GM04504 (cell line): ENCODE measurements around the gene UBA1.

Experiments
- DNase-seq: peaks from one replicate; pipeline ENCODE4 v3.0.0-alpha.2; 2012; ENCODE audit warnings: low read depth

Gene UBA1

GRCh38 chrX:47212381-47213293 is 19.0 kb downstream of the UBA1 start:
- DNase-seq, result no peak

GRCh38 chrX:47214435-47215077 is 20.9 kb downstream of the UBA1 start:
- DNase-seq, result no peak

DNA sequence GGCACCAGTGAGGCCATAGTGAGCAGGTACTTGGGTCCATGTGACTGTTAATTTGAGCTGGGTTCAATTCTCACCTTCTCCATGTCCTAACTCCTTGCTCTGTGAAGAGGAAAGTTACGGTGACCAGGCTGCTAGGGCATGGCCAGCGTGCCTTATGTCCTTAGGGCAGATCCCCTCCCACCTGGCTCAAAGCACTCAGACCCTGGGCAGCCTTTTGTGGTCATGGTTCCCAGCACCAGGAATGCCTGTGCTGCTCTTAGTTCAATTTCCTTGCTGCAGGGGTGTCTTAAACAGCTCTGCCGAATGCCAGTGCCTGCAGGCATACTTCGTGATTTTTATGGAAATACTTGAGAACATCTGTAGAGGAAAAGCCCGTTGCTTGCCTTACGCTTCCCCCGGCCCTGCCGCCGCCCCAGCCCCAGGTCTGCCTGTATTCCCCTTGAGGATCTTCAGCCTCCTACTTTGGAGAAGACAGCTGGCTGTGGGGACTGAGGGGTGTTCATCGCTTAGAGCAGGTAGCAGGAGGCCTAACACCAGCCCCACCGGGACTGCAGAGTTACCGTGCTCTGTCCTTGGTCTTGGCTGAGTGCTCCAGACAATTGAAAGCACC is 21.8 kb downstream of the UBA1 start:
- no peak for DNase-seq

GRCh38 chrX:47216393-47216925 is 22.8 kb downstream of the UBA1 start:
- no peak for DNase-seq

GRCh38 chrX:47217121-47217851 is 23.7 kb downstream of the UBA1 start:
- peak; percentile 50 for DNase-seq

DNA sequence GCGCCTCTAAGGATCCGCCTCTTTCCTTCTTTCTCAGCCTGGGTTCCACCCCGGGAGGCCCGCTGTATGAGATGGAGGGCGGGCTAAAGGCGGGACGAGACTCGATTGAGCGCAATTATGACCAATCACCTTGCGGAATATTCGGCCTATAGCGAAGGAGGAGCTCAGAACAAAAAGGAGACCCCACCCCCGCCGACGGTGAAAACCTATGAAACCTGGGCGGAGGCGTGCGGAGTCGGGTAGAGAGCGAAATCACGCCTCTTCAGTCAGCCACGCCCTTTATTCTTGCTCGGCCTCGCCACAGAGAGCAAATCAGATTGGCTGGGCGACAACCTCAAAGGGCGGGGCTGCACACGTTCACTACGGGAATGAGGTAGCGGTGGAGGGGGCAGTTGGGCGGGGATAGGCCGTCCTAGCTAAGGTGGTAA is 24.2 kb downstream of the UBA1 start:
- DNase-seq, result peak; percentile 100

GRCh38 chrX:47218280-47218919 is 24.8 kb downstream of the UBA1 start, which contains the start of gene CDK16:
TSS of gene CDK16 (plus strand) at chrX:47218681. CDS start at chrX:47223558, 4,877 bp downstream.
- peak; percentile 77 for DNase-seq

- no peak for DNase-seq
Measured at GRCh38 chrX:47218920-47219815, 25.5 kb downstream of the UBA1 start.

GRCh38 chrX:47221756-47222155 is 28.1 kb downstream of the UBA1 start:
- DNase-seq, result no peak

DNA sequence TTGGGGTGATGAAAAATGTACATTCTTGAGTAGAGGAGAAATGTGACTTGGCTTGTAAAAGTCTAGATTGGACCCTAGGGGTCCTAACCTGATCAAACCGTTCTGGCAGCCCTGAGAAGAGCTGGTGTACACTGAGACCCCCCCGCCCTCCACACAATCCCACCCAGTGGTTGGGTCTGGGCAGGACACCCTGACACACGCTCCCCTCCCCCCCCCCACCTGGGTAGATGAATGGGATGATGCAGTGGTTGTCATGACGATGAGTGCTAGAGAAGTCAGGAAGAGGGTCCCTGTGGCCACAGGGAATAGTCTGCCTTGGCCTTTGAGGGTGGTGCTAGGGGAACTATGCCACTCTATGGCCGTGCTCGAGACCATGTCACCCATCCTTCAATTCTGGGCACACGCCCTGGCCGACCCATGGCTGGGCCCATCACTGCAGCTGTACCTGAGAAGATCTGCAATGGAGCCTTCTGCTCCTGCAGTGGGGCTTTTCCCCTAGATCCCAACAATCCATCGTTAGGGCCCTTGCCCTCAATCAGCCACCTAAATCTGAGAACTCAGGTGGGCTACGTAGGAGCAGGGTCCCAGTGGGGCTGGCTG is 29.2 kb downstream of the UBA1 start:
- no peak for DNase-seq

DNA sequence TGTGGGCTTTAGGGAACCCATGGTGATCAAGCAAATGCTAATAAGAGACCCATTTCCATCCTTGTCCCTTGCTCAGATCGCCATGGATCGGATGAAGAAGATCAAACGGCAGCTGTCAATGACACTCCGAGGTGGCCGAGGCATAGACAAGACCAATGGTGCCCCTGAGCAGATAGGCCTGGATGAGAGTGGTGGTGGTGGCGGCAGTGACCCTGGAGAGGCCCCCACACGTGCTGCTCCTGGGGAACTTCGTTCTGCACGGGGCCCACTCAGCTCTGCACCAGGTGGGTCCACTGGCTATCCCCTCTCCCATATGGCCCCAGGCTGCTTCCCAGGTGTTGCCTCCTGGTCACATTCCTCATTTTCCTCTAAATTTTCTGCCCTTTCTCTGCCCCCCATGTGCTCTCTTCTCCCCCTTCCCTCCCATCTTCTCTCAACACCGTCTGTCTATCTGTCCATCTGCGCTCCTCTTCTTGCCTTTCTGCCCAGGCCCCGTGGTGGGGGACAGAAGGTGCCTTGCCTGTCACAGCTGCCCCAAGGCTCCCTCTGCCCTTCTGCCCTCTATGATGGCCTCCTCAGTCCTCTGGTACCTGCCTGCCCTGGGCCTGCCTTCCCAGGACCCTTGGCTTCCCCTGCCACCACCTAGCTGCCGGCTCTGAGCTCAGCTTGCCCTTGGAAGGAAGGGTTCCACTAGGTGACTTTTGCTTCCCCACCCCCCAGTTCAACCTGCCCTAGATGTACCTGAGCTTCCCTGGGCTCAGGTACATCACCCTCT is 30.0 kb downstream of the UBA1 start:
- DNase-seq, result no peak

- no peak for DNase-seq
Measured at GRCh38 chrX:47224266-47224895, 30.8 kb downstream of the UBA1 start.

GRCh38 chrX:47224896-47225290 is 31.3 kb downstream of the UBA1 start:
- DNase-seq, result no peak

DNA sequence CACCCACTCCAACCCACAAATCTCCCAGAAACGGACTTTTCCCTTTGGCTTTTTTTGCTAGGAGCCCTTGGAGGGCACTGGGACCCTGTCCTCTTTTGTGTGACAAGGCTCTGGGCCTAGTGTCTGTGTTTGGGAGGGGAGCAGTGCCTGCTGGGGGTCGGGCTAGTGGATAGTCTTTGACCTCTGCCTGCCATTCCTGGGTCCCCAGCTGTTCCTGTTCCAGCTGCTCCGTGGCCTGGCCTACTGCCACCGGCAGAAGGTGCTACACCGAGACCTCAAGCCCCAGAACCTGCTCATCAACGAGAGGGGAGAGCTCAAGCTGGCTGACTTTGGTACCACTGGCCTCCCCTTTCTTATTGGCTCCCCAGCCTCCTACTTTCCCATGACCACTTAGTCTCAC is 32.4 kb downstream of the UBA1 start:
- DNase-seq, result no peak

DNA sequence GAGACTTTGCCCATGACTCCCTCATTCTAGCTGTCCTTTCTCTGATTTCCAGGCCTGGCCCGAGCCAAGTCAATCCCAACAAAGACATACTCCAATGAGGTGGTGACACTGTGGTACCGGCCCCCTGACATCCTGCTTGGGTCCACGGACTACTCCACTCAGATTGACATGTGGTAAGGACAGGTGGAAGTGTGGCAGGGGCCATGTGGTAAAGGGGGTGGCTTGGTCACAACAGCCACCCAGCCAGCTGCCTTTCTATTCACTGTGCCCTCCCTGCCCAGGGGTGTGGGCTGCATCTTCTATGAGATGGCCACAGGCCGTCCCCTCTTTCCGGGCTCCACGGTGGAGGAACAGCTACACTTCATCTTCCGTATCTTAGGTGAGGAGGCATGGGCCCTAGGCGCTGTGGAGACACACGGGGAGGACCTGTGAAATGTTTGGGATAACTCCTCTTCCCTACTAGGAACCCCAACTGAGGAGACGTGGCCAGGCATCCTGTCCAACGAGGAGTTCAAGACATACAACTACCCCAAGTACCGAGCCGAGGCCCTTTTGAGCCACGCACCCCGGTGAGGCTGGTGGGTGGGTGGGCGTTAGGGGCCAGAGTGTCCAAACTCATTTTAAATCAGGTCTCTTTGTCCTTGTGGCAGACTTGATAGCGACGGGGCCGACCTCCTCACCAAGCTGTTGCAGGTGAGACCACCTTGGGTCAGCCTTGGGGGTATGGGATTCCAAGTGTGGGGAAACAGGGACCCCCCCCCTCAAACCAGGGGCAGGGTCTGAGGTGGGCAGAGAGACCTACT is 33.1 kb downstream of the UBA1 start:
- no peak for DNase-seq

DNA sequence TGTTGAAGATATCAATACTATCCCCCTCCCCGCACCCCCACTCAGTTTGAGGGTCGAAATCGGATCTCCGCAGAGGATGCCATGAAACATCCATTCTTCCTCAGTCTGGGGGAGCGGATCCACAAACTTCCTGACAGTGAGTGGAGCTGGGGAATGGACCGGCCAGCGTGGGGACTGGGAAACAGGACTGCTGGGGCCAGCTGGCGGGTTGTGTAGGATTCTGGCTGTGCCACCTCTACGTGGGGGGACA is 33.6 kb downstream of the UBA1 start:
- DNase-seq, result no peak

DNA sequence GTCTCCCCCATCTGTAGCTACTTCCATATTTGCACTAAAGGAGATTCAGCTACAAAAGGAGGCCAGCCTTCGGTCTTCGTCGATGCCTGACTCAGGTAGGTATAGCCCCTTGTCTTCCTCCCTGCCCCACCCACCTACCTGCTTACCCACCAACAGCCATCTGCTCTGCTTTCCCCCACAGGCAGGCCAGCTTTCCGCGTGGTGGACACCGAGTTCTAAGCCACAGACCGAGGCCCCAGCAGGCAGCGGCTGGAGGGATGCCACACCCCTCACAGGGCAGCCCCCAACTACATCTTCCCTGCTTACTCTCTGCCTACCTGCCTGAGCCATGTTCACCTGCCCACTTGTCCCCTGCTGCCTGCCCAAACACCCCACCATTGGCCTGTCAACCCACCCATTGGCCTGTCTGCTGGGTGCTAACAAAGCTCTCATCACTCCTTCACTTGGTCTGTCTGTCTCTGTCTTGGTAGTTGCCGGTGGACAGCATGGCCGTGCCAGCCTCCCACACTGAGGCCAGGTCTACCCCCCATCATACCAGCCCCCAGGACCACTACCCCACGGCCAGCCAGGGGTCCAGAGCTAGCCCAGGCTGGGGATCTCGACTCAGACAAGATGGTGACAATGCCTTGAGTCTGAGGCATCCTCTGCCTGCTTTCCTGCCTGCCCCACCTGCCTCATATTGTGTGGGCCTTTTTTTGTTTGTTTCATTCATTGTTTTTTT is 35.1 kb downstream of the UBA1 start:
- DNase-seq, result no peak
